Parathyroid adenoma (tissue), 2 donors: ENCODE data around the gene CELSR1.
"Not testable (repeated sequence)": the region's sequence is repeated elsewhere in the genome, so short reads cannot be mapped to it uniquely, and the experiment has no call there.

ENCODE experiments used
- H2AFZ ChIP-seq: fragments of 300-600 bp; sonication (generic); one replicate; pipeline ENCODE4 v1.7.0; 2017; ENCODE audit warnings: antibody characterized with exemption, mild to moderate bottlenecking
- H3K27ac ChIP-seq: fragments of 300-600 bp; sonication (generic); one replicate; pipeline ENCODE4 v1.7.0; 2017
- H3K27me3 ChIP-seq: fragments of 300-600 bp; sonication (generic); one replicate; pipeline ENCODE4 v1.7.0; 2017; ENCODE audit warnings: low read length; ENCODE audit not compliant: control insufficient read depth, insufficient read depth
- H3K36me3 ChIP-seq: fragments of 300-600 bp; sonication (generic); one replicate; pipeline ENCODE4 v1.7.0; 2017; ENCODE audit warnings: low read length; ENCODE audit not compliant: control insufficient read depth, insufficient read depth
- H3K4me1 ChIP-seq: fragments of 300-600 bp; sonication (generic); one replicate; pipeline ENCODE4 v1.7.0; 2017; ENCODE audit warnings: control low read depth
- H3K4me2 ChIP-seq: fragments of 300-600 bp; sonication (generic); one replicate; pipeline ENCODE4 v1.7.0; 2017; ENCODE audit warnings: low read length
- H3K4me3 ChIP-seq: fragments of 300-600 bp; sonication (generic); one replicate; pipeline ENCODE4 v1.7.0; 2017; ENCODE audit warnings: low read depth, low read length
- H3K79me2 ChIP-seq: fragments of 300-600 bp; sonication (generic); one replicate; pipeline ENCODE4 v1.7.0; 2017; ENCODE audit warnings: control low read depth
- H3K9ac ChIP-seq: fragments of 300-600 bp; sonication (generic); one replicate; pipeline ENCODE4 v1.7.0; 2017; ENCODE audit warnings: mild to moderate bottlenecking
- H3K9me3 ChIP-seq: fragments of 300-600 bp; sonication (generic); one replicate; pipeline ENCODE4 v1.7.0; 2017; ENCODE audit warnings: low read length; ENCODE audit not compliant: control insufficient read depth
- CTCF ChIP-seq: fragments of 300-600 bp; sonication (generic); IDR thresholded peaks from one replicate; pipeline ENCODE4 v1.7.0; 2017; ENCODE audit warnings: antibody characterized with exemption, mild to moderate bottlenecking
- donor health status: primary hyperparathyroidism.

Gene CELSR1

GRCh38 chr22:46518038-46518437 is 19.4 kb downstream of the CELSR1 start:
- no peak for TF ChIP-seq CTCF
- no peaks in the 10 kb centered on the region for H3K4me1 ChIP-seq

GRCh38 chr22:46517255-46517761 is 20.1 kb downstream of the CELSR1 start:
- Histone ChIP-seq H3K27me3 (no peaks in the 10 kb centered on the region), H3K4me1 (no peaks in the 10 kb centered on the region), H3K36me3 (no peaks in the 10 kb centered on the region), H3K9me3 (no peaks in the 10 kb centered on the region), H3K4me2 (no peak overlapping the region), H3K9ac (no peak overlapping the region), H3K4me3 (no peak overlapping the region), H2AFZ (no peak overlapping the region), H3K79me2 (no peaks in the 10 kb centered on the region), H3K27ac (no peak overlapping the region)
- TF ChIP-seq CTCF = no peak

More at GRCh38 chr22:46518038-46518437, 19.4 kb downstream of the CELSR1 start:
- Histone ChIP-seq H3K79me2 (no peaks in the 10 kb centered on the region), H3K9me3 (no peaks in the 10 kb centered on the region), H3K4me3 (no peak overlapping the region), H3K36me3 (no peaks in the 10 kb centered on the region), H2AFZ (no peak overlapping the region), H3K9ac (no peak overlapping the region), H3K4me2 (no peak overlapping the region), H3K27ac (no peak overlapping the region), H3K27me3 (no peaks in the 10 kb centered on the region)

- no peak for TF ChIP-seq CTCF
- H3K27me3 ChIP-seq = no peaks in the 10 kb centered on the region
- H3K9ac ChIP-seq = no peak overlapping the region
- no peak overlapping the region for H3K27ac ChIP-seq
- H3K4me3 ChIP-seq = no peak overlapping the region
- H2AFZ ChIP-seq = no peak overlapping the region
- H3K9me3 ChIP-seq = no peaks in the 10 kb centered on the region
- H3K79me2 ChIP-seq = no peaks in the 10 kb centered on the region
- H3K4me1 ChIP-seq = no peaks in the 10 kb centered on the region
- H3K36me3 ChIP-seq = no peaks in the 10 kb centered on the region
- no peak overlapping the region for H3K4me2 ChIP-seq
These were observed 20.8 kb downstream of the CELSR1 start for GRCh38 chr22:46516638-46517037.

- not testable (repeated sequence) for H2AFZ ChIP-seq, H3K27me3 ChIP-seq, H3K27ac ChIP-seq, H3K79me2 ChIP-seq, H3K4me1 ChIP-seq, H3K4me3 ChIP-seq, H3K9ac ChIP-seq, H3K36me3 ChIP-seq, H3K4me2 ChIP-seq, H3K9me3 ChIP-seq
These were observed 21.3 kb downstream of the CELSR1 start for GRCh38 chr22:46516112-46516487.

- Histone ChIP-seq H3K9me3 (no peaks in the 10 kb centered on the region), H3K36me3 (no peaks in the 10 kb centered on the region), H3K79me2 (no peaks in the 10 kb centered on the region), H3K4me3 (no peak overlapping the region), H3K27ac (no peak overlapping the region), H3K4me2 (no peak overlapping the region), H3K27me3 (no peaks in the 10 kb centered on the region), H2AFZ (no peak overlapping the region), H3K4me1 (no peaks in the 10 kb centered on the region), H3K9ac (no peak overlapping the region)
- no peak for TF ChIP-seq CTCF
These were observed 22.0 kb downstream of the CELSR1 start for GRCh38 chr22:46515208-46516111.
